HG03565 (cell line): ENCODE data around the gene IRF8.

Experiments
- ATAC-seq: cut with Tn5 transposase; IDR thresholded peaks from one replicate; pipeline ENCODE4 v1.9.1; 2021; ENCODE audit warnings: mild to moderate bottlenecking, moderate library complexity; ENCODE audit not compliant: unreplicated experiment

IRF8 gene

DNA sequence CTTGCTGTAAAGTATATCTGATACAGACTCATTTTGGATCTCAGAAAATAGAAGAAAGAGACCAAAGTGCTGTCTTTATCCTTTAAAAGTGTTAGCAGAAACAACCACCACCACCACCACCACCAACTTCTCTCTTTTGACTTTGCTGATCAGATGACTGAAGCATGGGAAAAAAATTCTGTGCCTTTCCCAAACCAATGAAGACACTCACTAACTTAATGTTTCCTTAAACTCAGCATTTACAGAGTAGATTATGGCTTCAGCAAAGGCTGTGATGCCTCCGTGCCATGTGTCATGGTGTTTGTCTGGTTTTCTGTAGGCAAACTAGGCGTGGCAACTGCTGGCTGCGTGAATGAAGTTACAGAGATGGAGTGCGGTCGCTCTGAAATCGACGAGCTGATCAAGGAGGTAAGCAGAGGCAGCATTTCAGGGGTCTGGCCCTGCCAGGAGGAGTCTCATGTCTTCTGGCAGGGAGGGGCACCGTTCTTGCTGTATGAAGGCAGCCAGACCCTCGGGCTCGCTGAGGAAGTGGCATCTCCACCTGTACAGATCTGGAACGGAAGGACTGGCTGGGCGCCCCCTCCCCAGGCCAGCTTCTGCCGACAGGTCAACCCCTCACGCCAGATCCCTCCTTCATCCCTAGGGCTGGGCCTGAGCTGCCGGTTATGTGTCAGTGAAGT, 12.4 kb downstream of the IRF8 start:
- ATAC-seq, result no peak

DNA sequence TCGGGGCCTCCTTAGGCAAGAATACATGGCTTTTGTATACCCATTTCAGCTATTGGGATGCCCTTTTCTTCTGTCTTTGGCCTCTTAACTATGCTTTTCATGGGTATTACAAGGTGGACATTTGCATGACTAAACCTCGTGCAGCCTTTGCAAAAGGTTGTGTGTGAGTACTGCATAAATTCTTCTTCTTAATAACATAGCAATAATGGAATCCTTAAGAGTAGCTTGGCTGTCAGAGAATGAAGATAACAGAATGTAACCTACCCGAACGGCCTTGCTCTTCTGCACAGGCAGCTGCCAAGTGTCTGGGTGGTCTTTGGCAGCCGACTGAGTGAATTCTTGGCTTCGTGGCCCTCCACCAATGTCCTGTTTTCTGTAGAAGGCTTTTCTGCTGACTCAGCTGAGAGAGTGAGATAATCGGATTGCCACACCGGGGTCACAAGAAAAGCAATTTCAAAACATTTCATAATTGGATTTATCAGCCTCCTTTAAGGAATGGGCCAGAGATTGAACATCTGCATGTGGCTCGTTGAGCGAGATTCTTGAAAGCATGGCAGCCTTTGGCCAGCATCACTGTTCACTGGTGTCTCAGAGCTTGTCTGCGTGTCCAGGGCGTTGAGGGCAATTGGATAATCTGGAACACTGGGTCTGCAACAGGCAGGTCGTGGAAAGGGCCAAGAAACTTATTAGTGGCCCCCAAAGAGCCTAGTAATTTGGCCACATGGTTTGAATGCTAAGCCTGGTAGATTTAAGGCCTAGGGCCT, 13.4 kb downstream of the IRF8 start:
- no peak for ATAC-seq

DNA sequence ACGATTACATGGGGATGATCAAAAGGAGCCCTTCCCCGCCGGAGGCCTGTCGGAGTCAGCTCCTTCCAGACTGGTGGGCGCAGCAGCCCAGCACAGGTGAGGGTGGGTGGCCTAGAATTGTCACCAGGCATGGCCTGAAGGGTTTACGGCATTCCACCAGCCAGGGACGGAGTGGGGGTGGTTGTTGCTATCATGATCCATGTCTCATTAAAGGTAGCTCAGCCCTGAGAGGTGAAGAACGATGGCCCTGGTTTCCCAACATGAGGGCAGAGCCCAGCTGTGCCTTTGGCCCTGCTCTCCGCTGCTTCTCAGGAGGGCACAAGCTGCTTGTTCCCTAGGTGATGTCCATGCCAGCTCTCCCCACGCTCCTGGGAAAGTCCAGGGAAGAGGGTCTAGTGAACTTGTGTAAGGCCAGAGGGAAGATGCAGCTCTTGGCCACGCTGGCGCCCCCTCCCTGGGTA, 14.2 kb downstream of the IRF8 start:
- no peak for ATAC-seq

DNA sequence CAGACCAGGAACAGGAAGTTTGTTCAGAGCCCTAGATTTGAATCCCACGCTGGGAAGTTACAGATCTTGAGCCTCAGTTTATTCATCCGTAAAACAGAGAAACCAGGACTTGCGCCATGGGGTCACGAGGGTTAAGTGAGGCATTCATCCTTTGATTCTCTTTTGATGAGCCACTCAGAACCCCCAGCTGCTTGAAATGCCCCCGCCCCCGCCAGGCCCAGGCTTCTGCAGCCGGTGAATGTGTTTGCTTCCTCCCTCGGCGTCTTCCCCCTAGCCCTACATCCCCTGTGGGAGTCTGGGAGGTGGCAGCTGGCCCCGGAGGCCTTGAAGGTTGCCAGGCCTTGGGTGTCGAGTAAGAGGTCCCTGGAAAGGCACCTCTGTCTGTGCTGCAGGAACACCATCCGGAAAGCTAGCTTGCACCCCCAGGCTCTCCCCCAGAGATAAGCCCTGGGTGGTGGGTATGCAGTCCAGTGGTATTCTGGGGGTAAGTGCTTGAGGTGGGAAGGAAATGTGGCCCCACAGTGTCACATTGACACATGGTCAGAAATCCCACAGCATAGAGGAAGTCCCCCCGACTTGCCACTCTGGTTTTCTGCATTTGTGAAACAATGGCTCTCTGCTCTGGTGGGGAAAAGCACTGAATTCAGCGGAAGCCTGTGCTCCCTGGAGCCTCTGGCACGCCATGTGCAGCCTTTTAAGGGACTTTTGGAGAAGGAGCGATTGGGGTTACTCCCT, 14.9 kb downstream of the IRF8 start:
- ATAC-seq, result no peak

DNA sequence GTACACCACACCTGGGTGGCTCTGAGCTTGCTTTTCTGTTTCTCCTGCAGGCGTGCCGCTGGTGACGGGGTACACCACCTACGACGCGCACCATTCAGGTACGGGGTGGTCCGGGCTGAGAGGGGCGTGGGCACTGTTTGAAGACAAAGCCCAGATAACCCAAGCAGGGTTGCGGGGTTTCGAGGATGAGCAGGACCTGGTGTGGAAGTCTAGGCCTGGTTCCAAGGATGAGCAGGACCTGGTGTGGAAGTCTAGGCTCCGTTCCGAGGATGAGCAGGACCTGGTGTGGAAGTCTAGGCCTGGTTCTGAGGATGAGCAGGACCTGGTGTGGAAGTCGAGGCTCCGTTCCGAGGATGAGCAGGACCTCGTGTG, 15.4 kb downstream of the IRF8 start:
- ATAC-seq, result no peak

DNA sequence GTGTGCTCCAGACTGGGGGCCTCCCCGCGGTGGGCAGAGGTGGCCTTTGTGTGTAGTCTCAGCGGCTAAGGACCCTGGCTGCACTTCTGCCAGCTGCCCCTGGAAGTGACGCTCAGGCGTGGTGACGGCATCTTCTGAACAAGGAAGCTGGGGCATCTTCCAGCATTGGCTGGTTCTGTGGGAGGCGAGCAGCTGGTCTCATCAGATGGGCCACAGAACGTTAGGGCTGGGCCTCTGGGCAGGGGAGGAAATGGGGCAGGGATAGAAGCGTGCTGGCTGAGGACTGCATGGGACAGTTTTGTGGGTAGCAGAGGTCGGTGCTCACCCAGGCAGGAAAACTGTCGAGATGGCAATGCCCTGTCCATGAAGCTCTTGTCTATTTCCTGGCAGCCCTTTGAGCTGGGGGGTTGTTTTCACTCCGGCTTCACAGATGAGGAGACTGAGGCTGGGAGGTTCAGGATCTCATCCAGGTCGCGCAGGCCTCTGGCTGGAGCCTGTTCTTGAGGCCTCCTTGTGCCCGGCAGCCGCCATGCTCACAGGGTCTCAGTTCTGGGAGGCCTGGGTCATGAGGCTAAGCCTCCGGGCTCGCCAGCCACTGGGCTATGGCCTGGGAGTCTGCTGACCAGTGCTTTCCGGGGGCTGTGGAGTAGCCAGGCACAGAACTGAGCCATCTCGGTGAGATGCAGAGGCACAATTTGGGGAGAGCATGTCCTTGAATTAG, 16.3 kb downstream of the IRF8 start:
- ATAC-seq, result no peak

DNA sequence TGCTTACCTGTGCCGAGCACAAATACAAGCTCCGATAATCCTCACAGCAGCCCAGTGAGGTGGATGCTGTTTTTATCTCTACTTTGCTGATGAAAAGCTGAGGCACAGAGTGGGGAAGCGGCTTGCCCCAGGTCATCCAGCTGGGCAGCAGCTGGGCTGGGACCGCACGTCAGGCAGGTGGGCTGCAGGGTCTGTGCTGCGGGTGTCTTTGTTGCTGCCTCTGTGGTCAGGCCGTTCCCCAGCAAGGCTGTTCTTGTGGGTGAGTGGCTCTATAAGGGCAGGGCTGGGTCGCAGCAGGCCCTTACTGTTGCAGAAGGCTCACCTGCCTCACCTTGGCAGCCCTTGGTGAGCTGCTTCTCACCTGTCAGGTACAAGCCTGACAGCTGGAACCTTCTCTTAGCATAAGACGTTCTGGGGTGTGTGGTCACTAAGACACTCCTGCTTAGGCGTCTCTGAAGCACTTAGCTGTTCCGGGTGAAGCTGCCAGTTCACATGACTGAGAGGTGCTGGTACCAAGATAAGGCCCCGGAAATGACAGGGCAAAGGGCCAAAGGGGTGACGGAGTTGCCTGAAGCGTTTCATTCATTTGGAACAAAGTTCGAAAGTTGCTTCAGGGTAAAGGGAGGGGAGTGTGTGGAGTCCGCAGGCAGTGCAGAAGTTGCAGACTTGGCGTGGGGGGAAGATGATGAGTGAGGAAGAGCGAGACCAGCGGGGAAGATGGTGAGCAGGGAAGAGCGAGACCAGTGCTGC, 17.4 kb downstream of the IRF8 start:
- no peak for ATAC-seq

DNA sequence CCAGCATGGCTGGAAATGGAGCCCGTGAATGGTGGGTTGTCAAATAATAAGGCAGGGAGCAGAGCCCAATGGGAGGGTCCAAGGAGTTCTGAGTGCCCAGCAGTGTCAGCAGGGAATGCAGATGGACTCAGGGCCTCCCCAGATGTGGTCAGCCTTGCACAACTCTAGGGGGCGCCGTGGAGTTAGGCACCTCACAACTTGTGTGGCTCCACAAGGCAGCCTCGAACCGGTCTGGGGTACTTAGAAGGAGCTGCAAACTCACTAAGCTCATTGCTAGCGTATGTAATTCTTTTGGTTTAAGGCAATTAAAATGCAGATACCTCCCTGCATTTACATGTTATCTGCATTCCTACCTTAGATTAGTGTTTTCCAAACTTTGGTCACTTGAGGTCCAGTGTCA, 18.1 kb downstream of the IRF8 start:
- no peak for ATAC-seq

DNA sequence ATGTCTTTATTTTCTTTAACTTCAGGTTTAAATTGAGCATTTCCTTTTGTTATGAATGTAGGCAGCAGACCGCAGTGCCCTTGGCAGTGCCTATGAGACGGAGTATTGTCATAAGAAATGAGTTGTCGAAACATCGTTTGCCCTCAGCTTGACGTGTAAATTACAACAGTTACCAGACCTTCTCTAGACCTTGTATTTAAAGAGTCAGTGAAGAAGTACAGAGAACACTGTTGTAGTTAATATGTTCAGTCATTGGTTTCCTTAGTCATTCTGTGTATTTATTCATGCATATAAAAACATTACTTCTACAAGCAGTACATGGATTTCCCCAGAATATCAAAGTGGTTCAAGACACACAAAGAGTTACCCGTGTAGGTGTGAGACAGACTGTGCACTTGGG, 19.0 kb downstream of the IRF8 start:
- ATAC-seq, result no peak

DNA sequence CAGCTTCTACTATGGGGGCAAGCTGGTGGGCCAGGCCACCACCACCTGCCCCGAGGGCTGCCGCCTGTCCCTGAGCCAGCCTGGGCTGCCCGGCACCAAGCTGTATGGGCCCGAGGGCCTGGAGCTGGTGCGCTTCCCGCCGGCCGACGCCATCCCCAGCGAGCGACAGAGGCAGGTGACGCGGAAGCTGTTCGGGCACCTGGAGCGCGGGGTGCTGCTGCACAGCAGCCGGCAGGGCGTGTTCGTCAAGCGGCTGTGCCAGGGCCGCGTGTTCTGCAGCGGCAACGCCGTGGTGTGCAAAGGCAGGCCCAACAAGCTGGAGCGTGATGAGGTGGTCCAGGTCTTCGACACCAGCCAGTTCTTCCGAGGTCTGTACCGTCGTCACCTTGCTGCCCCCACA, 19.5 kb downstream of the IRF8 start:
- ATAC-seq, result no peak

DNA sequence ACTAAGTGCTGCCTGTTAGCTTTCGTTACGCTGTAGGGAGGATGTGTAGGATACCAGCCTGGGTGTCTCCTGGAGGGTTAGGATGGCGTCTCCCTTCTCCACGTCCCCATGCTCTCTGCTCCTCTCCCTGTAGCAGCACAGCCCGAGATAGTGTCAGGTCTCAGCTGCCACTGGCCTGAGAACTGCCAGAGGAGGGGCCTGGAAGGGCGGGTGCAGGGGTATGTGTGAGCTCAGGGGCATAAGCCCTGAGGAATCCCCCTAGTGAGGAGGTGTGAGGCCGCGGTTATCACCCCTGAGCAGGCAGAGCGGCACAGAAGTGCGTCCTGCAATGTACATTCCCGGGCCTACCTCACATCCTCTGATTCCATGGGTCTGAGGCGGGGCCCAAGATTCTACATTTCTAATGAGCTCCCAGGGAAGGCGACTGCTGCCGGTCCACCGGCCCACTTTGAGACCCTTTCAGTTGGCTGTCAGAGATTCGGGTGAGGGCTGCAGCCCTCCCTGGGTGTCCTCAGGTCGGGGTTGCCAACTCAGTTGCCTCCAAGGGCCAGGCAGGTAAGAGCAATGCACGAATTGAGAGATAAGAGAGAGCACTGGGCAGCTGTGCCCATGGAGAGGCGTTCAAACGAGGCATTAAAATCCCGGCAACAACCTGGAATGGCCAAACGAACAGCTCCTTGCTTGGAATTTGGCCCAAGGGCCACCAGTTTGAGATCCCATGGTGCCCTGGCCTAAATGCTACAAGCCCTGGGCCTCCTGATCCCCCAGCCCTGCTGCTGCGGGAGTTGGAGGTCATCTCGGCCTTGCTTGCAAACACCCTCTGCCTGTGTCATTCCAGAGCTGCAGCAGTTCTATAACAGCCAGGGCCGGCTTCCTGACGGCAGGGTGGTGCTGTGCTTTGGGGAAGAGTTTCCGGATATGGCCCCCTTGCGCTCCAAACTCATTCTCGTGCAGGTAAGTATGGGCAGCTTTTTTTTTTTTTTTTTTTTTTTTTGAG, 20.6 kb downstream of the IRF8 start:
- ATAC-seq, result no peak

DNA sequence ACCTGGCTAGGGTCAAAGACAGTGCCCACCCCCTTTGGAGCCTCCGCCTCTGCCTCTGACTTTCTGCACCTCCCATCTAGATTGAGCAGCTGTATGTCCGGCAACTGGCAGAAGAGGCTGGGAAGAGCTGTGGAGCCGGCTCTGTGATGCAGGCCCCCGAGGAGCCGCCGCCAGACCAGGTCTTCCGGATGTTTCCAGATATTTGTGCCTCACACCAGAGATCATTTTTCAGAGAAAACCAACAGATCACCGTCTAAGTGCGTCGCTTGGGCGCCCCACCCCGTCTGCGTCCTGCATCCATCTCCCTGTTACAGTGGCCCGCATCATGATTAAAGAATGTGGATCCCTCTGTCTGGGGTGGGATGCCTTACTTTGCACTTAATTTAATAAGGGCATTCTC, 22.1 kb downstream of the IRF8 start:
- ATAC-seq, result no peak

DNA sequence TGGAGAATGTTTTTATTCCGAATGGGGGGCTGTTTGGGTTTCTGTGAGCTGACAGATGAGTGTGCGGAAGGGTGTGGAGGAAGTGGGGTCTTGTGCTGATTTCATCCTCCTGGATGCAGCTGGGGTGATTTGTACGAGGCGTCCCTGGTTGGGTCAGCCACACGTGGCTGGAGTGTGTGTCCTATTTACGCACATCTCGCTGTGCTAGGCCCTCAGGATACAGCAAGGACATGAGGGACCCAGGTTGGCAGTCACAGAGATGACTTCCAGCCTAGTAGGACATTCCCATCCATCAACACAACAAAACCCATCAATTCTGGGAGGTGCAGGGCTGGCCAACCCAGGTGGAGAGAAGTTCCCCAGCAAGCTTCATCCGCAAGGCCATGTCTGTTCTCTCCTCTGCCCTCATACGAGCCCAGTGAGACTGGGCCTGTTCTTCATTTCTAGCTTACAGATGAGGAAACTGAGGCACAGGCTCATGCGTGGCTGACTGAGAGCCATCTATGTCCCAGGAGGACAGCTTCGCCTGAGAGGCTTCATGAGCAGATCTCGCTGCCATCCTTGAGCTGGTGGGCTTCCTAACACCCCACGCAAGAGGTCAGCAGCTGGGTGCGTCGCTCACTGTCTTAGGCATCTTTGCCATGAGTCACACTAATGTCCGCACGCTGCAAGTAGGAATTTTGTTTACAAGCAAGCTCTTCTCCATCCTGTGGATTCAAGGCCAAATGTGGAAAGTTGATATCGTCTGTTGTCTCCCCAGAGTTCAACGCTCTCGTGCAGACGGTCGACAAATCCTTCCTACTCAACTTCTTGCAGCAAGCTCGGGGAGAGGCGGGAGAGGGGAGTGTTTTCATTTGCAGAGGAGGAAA, 24.4 kb downstream of the IRF8 start:
- no peak for ATAC-seq

DNA sequence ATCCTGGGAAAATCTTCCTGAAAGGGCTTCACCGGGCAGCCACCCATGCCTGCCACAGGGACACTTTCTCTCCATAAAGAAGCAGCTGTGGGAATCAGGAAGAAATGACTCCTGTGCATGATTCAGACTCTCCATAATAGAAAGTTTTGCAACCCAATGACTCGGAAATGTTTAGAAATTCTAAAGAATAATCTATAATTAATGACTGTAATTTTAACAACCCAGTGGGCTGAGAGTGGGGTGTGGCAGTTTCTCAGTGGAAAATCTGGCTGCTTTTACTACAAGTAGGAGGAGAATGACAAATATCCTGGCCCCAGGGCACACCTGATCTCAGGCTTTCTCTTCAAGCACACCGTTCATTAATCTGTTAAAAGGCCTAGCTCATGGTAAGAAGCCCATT, 25.7 kb downstream of the IRF8 start:
- ATAC-seq, result no peak

DNA sequence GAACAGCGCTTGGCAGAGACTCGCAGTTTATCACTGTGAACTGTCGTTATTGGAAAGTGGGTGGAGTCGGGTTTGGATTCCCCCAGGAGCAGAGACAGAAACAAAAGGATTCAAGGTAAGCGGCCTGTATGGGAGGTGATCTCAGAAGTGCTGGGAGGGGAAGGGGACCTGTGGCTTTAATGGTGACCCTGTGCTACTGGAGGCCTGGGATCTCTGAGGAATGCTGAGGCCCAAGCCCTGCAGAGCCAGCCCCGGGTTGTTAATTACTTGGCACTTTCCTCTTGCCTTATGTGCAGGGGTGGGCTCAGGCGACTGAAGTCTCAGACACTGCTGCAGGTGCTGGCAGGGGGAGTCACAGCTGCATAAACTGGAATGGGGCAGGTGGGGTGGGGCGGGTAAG, 27.4 kb downstream of the IRF8 start:
- no peak for ATAC-seq

DNA sequence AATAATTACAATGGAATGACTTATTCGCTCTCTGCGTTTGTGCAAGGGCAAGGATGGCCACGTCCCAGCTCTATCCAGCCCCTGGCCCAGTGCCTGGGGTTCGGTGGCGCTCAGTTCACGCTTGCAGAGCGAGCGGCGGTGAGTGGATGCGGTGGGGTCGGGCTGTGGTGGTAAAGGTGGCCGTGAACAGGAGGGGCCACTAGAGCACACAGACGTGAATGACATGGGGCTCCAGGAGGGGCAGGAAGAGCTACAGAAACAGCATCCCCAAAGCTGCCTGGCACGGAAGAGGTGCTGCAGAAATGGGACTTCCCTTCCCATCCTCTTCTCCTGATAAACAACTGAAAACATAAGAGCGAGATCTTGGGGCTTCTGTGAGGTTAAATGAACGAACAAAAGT, 28.4 kb downstream of the IRF8 start:
- no peak for ATAC-seq

DNA sequence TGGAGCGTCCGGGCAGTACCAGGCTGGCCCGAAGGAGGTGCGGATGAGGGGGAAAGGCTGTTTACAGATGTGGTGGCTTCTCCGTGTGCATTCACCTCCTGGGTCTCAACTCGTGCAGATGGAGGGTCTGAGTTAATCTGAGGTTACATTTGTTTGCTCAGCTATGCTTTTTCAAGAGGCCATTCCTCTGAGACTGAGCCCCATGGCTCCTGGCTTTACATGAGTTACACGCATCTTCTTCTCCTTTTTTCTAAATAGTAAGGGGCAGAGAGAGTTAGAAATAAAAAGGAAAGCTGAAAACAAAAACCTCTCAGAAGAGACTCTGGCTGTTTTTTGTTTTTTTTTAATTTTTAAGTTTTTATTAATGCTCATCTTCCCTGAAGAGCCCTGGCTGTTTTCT, 29.0 kb downstream of the IRF8 start:
- ATAC-seq, result no peak

DNA sequence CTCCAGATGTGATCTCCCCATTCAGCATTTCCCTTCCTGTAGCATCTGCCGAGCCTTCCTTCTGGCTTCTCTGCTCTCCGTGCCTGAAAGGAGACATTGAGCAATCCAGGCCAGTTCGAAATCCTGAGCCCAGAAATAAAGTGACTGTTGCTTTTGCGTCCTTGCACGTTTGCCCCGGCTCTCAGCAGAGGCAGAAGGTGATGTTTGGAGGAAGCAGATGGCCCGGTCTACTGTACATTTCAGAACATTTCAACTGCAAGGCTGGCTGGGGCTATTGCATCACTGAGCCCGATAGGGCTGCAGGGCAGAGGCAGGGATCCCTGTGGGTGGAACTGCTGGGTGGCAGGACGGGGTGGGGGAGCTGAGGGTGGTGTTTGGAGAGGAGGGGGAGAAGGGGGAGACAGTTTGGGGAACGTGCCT, 29.4 kb downstream of the IRF8 start:
- no peak for ATAC-seq
